CD4-positive, alpha-beta T cell treated with Interleukin-1 beta for 1 hour (primary cell): ENCODE results near the gene AGRN.
"Not testable (repeated sequence)": the region's sequence is repeated elsewhere in the genome, so short reads cannot be mapped to it uniquely, and the experiment has no call there.

Experiments used
- DNase-seq, 2 donors: peaks; one replicate each; pipeline ENCODE4 v3.0.0-alpha.2; 2020 to 2022

The AGRN gene

GRCh38 chr1:1021010-1021919 is 1.3 kb downstream of the AGRN start:
- DNase-seq: no peak

- DNase-seq: no peak
These were observed 2.0 kb downstream of the AGRN start for GRCh38 chr1:1021920-1022259.

GRCh38 chr1:1022302-1023009 is 2.5 kb downstream of the AGRN start:
- DNase-seq: no peak

- no peak for DNase-seq
These were observed 3.8 kb downstream of the AGRN start for GRCh38 chr1:1023700-1024099.

GRCh38 chr1:1024149-1024770 is 4.3 kb downstream of the AGRN start:
- DNase-seq: no peak

GRCh38 chr1:1024771-1025699 is 5.1 kb downstream of the AGRN start:
- DNase-seq: no peak

- DNase-seq: no peak
These were observed 5.8 kb downstream of the AGRN start for GRCh38 chr1:1025730-1026129.

- DNase-seq: no peak
These were observed 6.9 kb downstream of the AGRN start for GRCh38 chr1:1026599-1027413.

GRCh38 chr1:1027791-1028190 is 7.9 kb downstream of the AGRN start:
- DNase-seq: no peak

- not testable (repeated sequence) for DNase-seq
These were observed 11.1 kb downstream of the AGRN start for GRCh38 chr1:1030867-1031658.

GRCh38 chr1:1031659-1032235 is 11.8 kb downstream of the AGRN start:
- DNase-seq: no peak

GRCh38 chr1:1032424-1032823 is 12.5 kb downstream of the AGRN start:
- DNase-seq: no peak

GRCh38 chr1:1033009-1033587 is 13.2 kb downstream of the AGRN start:
- peak; percentile 86 to 92 for DNase-seq

GRCh38 chr1:1033731-1034438 is 14.0 kb downstream of the AGRN start:
- no peak for DNase-seq

- DNase-seq: no peak
These were observed 14.5 kb downstream of the AGRN start for GRCh38 chr1:1034439-1034781.

GRCh38 chr1:1035291-1035943 is 15.5 kb downstream of the AGRN start:
- no peak for DNase-seq

- DNase-seq: no peak
These were observed 17.7 kb downstream of the AGRN start for GRCh38 chr1:1037366-1038327.

GRCh38 chr1:1038694-1039093 is 18.8 kb downstream of the AGRN start:
- peak in 1 of 2 donors; percentile 27 for DNase-seq
